HL-60 (cell line): ENCODE results near the gene CLN6.
A peak's percentile ranks its signal among the peaks of the same experiment; 100 is the strongest.

Source experiments
- DNase-seq, 2 experiments: peaks; one replicate each; pipeline ENCODE4 v3.0.0-alpha.2; 2010 to 2020; ENCODE audit warnings: low read depth in 1 of 2, low spot score in 1 of 2
- H3K27ac ChIP-seq: fragments of 250-450 bp; sonication (Bioruptor Pico); replicated peaks from 2 replicates; pipeline ENCODE4 v1.5.1; 2020; ENCODE audit warnings: mild to moderate bottlenecking, moderate library complexity
- H3K27me3 ChIP-seq: fragments of 250-450 bp; sonication (Bioruptor Pico); 2 replicates; pipeline ENCODE4 v1.5.1; 2021; ENCODE audit warnings: mild to moderate bottlenecking, moderate library complexity; ENCODE audit not compliant: insufficient read depth, poor library complexity, severe bottlenecking
- H3K4me3 ChIP-seq: replicated peaks from 2 replicates; pipeline ENCODE4 v1.5.1; 2011; ENCODE audit warnings: mild to moderate bottlenecking, control low read depth, low read length; ENCODE audit not compliant: insufficient read depth
- CTCF ChIP-seq: IDR thresholded peaks from one replicate; pipeline ENCODE4 v1.5.1; 2011; ENCODE audit warnings: low read length, control low read depth, inconsistent platforms; ENCODE audit not compliant: insufficient read depth
- GABPA ChIP-seq: IDR thresholded peaks from 2 replicates; pipeline ENCODE4 v1.6.1; 2012; ENCODE audit warnings: low read depth
- POLR2AphosphoS5 ChIP-seq: IDR thresholded peaks from 2 replicates; pipeline ENCODE4 v1.6.1; 2012; ENCODE audit warnings: low read depth
- REST ChIP-seq: IDR thresholded peaks from 2 replicates; pipeline ENCODE4 v1.6.1; 2012; ENCODE audit warnings: low read depth; ENCODE audit not compliant: insufficient replicate concordance
- SPI1 ChIP-seq: IDR thresholded peaks from 2 replicates; pipeline ENCODE4 v1.6.1; 2012; ENCODE audit warnings: low read depth, mild to moderate bottlenecking, borderline replicate concordance

The CLN6 gene

GRCh38 chr15:68209272-68209671 lies 20.3 kb downstream of the CLN6 start:
- Histone ChIP-seq H3K27me3 (no peaks in the 10 kb centered on the region), H3K4me3 (no peak overlapping the region), H3K27ac (no peak overlapping the region)
- TF ChIP-seq CTCF (no peak), SPI1 (no peak), GABPA (no peak), POLR2AphosphoS5 (no peak), REST (no peak)
- no peak for DNase-seq

GRCh38 chr15:68208636-68209240 lies 20.8 kb downstream of the CLN6 start:
- no peak for TF ChIP-seq POLR2AphosphoS5
- no peak overlapping the region for H3K4me3 ChIP-seq
- H3K27me3 ChIP-seq = no peaks in the 10 kb centered on the region
- DNase-seq = no peak
- H3K27ac ChIP-seq = no peak overlapping the region

- Histone ChIP-seq H3K4me3 (no peak overlapping the region), H3K27me3 (no peaks in the 10 kb centered on the region), H3K27ac (no peak overlapping the region)
- DNase-seq = no peak
- no peak for TF ChIP-seq CTCF
- no peak for TF ChIP-seq REST
- TF ChIP-seq GABPA = no peak
- TF ChIP-seq POLR2AphosphoS5 = no peak
Measured at GRCh38 chr15:68208136-68208535, 21.4 kb downstream of the CLN6 start.

GRCh38 chr15:68207176-68207935 lies 22.2 kb downstream of the CLN6 start:
- DNase-seq = no peak
- no peaks in the 10 kb centered on the region for H3K27me3 ChIP-seq
- H3K4me3 ChIP-seq = no peak overlapping the region
- peak overlapping the region; percentile 78 for H3K27ac ChIP-seq
- TF ChIP-seq POLR2AphosphoS5 = no peak; the same call in 1 of the 2 replicates
- TF ChIP-seq REST = no peak
- no peak for TF ChIP-seq SPI1
- TF ChIP-seq GABPA = no peak
- TF ChIP-seq CTCF = no peak
